Bronchial epithelial cell (primary cell): Measurements from ENCODE around the gene GRK2. TPM values are rescaled to one million over a fixed set of nuclear protein-coding genes. Genes with fewer than 3 reads are reported as not detected.

ENCODE experiments used
- DNase-seq: peaks from one replicate; pipeline ENCODE4 v3.0.0-alpha.2; 2010; ENCODE audit warnings: low read depth
- FAIRE-seq: peaks from 2 replicates; lab custom pipeline; 2011; peaks lifted over from hg19 to GRCh38; lab: Jason Lieb, UNC
- H3K27me3 ChIP-seq: 2 replicates; pipeline ENCODE4 v1.5.1; 2011; ENCODE audit warnings: low read length; ENCODE audit not compliant: control insufficient read depth, insufficient read depth
- H3K36me3 ChIP-seq: 2 replicates; pipeline ENCODE4 v1.5.1; 2011; ENCODE audit warnings: low read length; ENCODE audit not compliant: control insufficient read depth, insufficient read depth
- H3K4me3 ChIP-seq: 2 replicates; pipeline ENCODE4 v1.5.1; 2011; ENCODE audit warnings: mild to moderate bottlenecking, low read depth, low read length, control low read depth
- total RNA-seq: library from RNA; depleted of rRNA; stranded (reverse); fragments of >200 nt; gene quantifications from 2 replicates; pipeline ENCODE4 v1.2.1, GENCODE V29; 2014
- TF ChIP-seq, protein P1 (sequence below): IDR thresholded peaks from 2 replicates; pipeline ENCODE4 v1.5.1; 2011; ENCODE audit warnings: mild to moderate bottlenecking, moderate library complexity, low read length, control low read depth, inconsistent platforms; ENCODE audit not compliant: insufficient read depth, severe bottlenecking

GRK2 gene
- total RNA-seq, 1 donor from 2014 or later: 55.0 TPM

DNA sequence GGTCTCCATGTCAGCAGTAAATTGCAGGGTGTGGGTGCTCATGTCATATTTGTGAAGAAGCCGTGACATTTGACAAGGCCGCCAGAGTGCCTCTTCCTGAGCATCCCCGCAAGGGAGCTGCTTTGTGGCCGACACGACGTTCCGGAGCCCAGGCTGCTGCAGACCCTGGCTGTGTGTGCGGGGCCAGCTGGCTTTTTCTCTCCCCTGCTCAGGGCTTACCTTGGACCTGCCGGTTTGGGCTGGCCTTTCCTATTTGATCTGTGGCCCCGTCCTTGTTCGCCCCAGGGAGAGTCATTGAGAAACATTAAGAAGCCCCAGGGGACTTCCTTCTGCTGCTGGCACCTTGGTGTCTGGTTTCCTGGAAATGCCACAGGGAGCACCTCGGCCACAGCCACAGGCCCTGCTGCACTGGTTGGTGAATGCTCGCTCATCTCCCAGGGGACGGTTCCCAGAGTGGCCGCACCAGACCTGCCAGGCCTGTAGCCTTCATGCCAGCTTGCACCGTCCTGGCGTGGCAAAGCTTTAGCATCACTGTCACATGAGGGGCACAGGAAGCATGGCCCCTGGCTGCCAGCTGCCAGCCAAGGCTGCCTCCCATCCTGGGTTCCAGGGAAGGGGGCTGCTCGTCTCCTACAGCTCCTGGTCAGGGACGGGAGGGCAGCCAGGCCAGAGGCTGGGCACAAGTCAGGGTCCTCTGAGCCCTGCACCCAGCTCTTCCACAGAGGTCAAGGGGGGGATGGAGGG, 5.4 kb downstream of the GRK2 start:
- H3K4me3 ChIP-seq: no peak overlapping the region
- FAIRE-seq (no peak), DNase-seq (no peak)
- no peaks in the 10 kb centered on the region for H3K27me3 ChIP-seq
- H3K36me3 ChIP-seq: peaks cover 30% of the 10 kb centered on the region
- TF ChIP-seq, protein P1, sequence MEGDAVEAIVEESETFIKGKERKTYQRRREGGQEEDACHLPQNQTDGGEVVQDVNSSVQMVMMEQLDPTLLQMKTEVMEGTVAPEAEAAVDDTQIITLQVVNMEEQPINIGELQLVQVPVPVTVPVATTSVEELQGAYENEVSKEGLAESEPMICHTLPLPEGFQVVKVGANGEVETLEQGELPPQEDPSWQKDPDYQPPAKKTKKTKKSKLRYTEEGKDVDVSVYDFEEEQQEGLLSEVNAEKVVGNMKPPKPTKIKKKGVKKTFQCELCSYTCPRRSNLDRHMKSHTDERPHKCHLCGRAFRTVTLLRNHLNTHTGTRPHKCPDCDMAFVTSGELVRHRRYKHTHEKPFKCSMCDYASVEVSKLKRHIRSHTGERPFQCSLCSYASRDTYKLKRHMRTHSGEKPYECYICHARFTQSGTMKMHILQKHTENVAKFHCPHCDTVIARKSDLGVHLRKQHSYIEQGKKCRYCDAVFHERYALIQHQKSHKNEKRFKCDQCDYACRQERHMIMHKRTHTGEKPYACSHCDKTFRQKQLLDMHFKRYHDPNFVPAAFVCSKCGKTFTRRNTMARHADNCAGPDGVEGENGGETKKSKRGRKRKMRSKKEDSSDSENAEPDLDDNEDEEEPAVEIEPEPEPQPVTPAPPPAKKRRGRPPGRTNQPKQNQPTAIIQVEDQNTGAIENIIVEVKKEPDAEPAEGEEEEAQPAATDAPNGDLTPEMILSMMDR: no peak

DNA sequence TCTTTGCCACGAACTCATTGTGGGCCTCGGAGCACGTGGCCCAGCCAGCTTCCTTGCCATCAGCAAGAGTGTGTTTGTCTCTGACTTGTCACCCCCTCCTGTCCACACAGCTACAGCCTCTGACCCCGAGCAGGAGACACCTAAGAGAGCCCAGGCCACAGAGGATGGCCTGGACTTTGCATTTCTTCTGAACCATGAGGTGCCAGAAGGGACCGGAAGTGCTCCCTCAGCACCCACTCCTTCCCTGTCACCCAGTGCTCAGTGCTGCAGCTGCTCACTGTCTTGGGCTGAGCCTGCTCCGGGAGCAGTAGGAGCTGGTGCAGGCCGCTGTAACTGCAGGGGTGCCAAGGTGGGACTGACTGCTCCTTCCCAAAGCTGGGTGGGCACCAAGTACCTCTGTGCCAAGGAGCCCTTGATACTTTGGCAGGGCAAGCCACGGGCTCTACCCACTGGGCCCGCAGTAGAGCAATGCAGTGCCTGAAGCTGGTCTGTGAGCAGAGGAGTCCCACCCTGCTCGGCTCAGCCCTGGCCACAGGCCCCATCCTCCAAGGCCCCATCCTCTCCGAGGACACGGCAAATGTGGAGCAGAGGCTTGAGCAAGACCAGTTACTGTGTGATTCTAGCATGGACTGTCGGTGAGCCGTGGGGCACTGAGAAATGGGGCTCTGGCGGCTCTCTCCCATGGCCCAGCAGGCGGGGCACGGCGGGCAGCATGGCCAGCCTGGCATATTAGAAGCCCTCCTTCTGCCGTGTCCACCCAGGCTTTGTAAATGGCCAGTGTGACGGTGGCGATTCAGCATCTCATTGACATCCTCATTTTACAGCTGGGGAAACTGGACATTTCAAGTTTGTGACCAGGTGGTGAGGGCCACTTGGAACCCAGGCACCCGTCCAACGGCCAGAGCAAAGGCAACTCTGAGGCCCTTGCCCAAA, 6.3 kb downstream of the GRK2 start:
- H3K27me3 ChIP-seq: no peaks in the 10 kb centered on the region
- DNase-seq (no peak), FAIRE-seq (no peak)
- TF ChIP-seq, protein P1: no peak
- peaks cover 31% of the 10 kb centered on the region for H3K36me3 ChIP-seq
- H3K4me3 ChIP-seq: no peak overlapping the region

DNA sequence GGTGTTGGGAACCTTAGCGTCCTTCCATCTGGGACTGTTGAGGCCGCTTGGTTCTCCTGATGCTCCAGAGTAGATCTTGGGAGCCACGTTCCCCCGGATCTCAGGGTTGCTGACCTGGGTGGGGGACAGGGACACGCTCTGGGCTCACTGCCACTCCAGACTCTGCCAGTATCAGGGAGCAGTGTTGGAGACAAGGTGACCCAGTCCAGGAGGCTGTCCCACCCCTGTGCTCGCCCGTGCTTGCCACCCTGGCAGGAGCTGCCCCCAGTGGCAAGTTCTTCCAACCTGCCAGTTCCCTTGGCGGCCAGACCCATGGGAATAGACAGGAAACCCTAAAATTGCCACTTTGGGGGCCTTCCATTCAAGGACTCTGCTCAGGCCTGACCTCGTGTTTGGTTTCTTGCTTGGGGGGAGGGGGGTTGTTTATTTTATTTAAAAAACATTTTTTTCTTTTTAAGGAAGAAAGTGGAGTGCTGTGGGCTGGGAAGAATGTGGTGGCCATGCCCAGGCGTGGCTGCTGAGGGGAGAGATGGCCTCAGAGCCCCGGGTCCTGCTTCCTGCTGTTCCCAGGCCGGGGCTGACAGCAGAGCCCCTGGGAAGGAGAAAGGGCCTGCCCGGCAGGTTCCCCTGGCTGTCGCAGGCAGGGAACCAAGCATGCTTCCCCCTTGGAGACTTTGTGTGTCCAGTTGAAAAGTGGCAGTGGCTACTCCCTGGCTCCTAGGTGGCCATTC, 7.2 kb downstream of the GRK2 start:
- FAIRE-seq (no peak), DNase-seq (no peak)
- peaks cover 28% of the 10 kb centered on the region for H3K36me3 ChIP-seq
- no peak overlapping the region for H3K4me3 ChIP-seq
- TF ChIP-seq, protein P1: no peak
- H3K27me3 ChIP-seq: no peaks in the 10 kb centered on the region

DNA sequence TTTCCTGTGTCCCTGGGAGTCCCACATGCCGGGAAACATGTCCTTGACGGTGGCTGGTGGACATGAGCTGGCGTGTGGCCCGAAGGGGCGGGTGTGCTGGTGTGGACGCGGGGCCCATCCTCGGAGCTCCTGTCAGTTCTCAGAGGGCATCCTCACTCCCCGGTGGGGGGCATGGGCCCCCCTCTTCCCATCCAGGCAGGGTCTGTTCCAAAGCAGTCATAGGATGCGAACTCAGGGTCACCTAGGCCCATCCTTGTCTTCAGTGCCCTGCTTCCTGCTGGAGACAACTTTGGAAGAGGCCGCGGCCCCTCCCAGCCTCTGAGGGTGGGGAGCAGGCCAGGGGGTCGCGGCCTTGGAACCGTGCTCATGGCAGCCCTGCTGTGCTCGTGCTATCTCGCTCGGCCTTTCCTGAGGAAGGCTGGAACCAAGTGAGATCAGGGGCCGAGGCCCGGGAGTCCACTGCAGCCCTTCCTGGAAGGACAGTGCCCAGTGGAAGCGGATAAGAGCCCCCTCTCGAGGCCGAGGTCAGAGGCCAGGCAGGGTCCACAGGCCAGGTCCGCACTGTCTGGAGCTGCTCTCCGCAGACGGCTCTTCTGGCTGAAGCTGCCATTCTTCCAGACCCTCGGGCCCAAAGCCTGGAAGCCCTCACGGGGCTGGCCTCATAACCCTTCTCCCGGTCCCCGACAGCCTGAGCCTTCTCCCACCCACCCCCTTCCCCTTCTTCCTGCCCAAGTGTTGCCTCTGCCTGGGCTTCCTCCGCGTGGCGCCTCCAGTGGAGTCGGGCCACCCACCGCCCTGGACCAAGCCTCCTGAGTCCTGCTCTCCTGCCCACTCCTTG, 8.7 kb downstream of the GRK2 start:
- Histone ChIP-seq H3K36me3 (peaks cover 31% of the 10 kb centered on the region), H3K4me3 (no peak overlapping the region), H3K27me3 (no peaks in the 10 kb centered on the region)
- TF ChIP-seq, protein P1: no peak
- FAIRE-seq (no peak), DNase-seq (no peak)
